ENCODE measurements around the gene PBX3. TPM values are rescaled to one million over a fixed set of nuclear protein-coding genes. Genes with fewer than 3 reads are reported as not detected.

Gene PBX3
- total RNA-seq, 1 donor from 2014 or later, result 82.3 TPM

DNA sequence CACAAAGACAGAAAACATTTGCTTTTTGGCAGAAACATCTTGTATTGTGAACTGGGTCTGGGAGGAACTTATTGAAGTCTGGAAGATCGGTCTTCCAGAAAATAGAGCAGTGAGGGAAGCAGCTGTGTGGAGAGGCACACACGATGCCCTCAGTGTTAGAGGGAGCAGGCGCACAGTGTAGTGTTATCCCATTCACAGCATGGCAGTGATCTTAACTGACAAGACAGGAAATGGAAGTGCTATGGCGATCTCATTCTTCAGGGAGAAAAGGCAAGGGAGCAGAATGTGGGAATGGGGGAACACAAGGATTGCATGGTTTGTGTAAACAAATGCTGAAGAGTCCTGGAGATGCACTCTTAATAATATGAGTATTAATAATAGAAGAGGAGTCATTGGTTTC lies 161.0 kb downstream of the PBX3 start:
- intact Hi-C loops (cut with DNase I), result no loop called here
- Histone ChIP-seq H3K4me3 (no peak overlapping the region), H3K27me3 (no peaks in the 10 kb centered on the region), H3K36me3 (no peaks in the 10 kb centered on the region), H3K9me3 (no peaks in the 10 kb centered on the region), H3K27ac (no peak overlapping the region), H3K4me1 (peaks cover 24% of the 10 kb centered on the region)
- TF ChIP-seq POLR2AphosphoS5 (IDR thresholded peaks at IDR 0.05; ENCODE audit: insufficient read depth in 1 of 2, low read depth in 1 of 2) (no peak), POLR2A (IDR thresholded peaks at IDR 0.05) (no peak)
- TF ChIP-seq, protein P1, sequence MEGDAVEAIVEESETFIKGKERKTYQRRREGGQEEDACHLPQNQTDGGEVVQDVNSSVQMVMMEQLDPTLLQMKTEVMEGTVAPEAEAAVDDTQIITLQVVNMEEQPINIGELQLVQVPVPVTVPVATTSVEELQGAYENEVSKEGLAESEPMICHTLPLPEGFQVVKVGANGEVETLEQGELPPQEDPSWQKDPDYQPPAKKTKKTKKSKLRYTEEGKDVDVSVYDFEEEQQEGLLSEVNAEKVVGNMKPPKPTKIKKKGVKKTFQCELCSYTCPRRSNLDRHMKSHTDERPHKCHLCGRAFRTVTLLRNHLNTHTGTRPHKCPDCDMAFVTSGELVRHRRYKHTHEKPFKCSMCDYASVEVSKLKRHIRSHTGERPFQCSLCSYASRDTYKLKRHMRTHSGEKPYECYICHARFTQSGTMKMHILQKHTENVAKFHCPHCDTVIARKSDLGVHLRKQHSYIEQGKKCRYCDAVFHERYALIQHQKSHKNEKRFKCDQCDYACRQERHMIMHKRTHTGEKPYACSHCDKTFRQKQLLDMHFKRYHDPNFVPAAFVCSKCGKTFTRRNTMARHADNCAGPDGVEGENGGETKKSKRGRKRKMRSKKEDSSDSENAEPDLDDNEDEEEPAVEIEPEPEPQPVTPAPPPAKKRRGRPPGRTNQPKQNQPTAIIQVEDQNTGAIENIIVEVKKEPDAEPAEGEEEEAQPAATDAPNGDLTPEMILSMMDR (IDR thresholded peaks at IDR 0.05), result no peak
- DNase-seq (ENCODE audit: extremely low spot score in 2 of 2), result no peak

DNA sequence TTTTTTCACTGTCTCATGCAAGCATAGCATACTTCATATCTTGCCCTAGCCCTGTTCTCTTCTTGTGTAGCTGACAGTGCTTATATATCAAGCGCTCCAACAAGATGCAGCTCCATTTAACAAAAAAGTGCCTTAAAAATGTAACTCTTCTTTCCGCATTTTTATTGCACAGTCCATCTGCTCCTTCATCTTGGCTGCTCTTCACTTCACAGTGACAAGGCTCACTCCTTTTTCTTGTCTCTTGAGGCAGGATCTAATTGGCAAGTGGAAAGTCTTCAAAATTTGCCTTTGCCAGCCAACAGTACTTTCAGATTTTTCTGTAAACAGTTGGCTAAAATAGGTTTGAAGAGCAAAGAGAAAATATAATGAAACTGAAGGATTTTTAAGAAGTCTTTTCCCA lies 161.8 kb downstream of the PBX3 start:
- Histone ChIP-seq H3K36me3 (no peaks in the 10 kb centered on the region), H3K27ac (no peak overlapping the region), H3K4me3 (no peak overlapping the region), H3K27me3 (no peaks in the 10 kb centered on the region), H3K9me3 (no peaks in the 10 kb centered on the region), H3K4me1 (peaks cover 19% of the 10 kb centered on the region)
- intact Hi-C loops (cut with DNase I), result no loop called here
- no peak for TF ChIP-seq POLR2AphosphoS5 (IDR thresholded peaks at IDR 0.05; ENCODE audit: insufficient read depth in 1 of 2, low read depth in 1 of 2)
- TF ChIP-seq POLR2A (IDR thresholded peaks at IDR 0.05), result no peak
- TF ChIP-seq, protein P1 (IDR thresholded peaks at IDR 0.05), result no peak
- no peak for DNase-seq (ENCODE audit: extremely low spot score in 2 of 2)

DNA sequence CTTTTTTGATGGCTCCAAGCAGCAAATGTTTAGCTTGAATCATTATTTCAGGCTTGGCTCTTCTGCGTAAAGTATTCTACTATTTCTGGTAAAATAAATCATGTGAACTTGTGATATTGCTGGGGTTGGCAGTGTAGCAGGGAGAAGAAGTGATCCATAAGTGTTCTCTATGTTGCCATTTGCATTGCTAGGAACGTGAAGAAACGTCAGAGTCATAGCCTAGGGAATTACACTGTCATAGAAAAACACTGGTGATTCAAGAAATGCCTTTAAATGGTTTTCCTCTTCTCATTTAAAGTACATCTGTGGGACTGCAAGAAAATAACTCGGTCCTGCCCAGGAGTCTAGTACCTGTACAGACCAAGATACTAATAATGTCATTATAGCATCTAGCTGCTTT lies 162.3 kb downstream of the PBX3 start:
- no peaks in the 10 kb centered on the region for H3K36me3 ChIP-seq
- no peaks in the 10 kb centered on the region for H3K9me3 ChIP-seq
- no peaks in the 10 kb centered on the region for H3K27me3 ChIP-seq
- intact Hi-C loops (cut with DNase I), result no loop called here
- H3K4me1 ChIP-seq, result peaks cover 19% of the 10 kb centered on the region
- H3K27ac ChIP-seq, result no peak overlapping the region
- no peak for DNase-seq (ENCODE audit: extremely low spot score in 2 of 2)
- TF ChIP-seq POLR2AphosphoS5 (IDR thresholded peaks at IDR 0.05; ENCODE audit: insufficient read depth in 1 of 2, low read depth in 1 of 2) (no peak), POLR2A (IDR thresholded peaks at IDR 0.05) (no peak)
- TF ChIP-seq, protein P1 (IDR thresholded peaks at IDR 0.05), result no peak
- H3K4me3 ChIP-seq, result no peak overlapping the region

DNA sequence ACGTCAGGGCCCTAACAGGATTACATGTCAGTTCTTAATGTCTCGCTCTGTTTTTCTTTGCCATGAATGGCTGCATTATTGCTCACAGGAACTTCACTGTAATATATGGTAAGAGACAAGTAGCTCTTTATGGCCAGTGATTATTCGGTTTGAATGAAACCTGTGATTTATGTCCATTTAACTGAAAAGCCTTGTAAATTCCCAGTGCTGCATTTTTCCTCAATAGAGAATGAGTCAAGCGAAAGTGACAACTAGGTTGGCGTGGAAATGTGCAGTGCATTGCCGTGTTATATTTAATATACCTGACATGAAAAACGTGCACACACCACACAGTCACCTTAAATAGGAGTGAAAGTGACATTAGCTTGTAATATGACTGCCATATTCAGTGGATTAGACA lies 163.1 kb downstream of the PBX3 start:
- Histone ChIP-seq H3K27ac (no peak overlapping the region), H3K36me3 (no peaks in the 10 kb centered on the region), H3K4me1 (peaks cover 17% of the 10 kb centered on the region), H3K4me3 (no peak overlapping the region), H3K9me3 (no peaks in the 10 kb centered on the region), H3K27me3 (no peaks in the 10 kb centered on the region)
- no peak for TF ChIP-seq POLR2AphosphoS5 (IDR thresholded peaks at IDR 0.05; ENCODE audit: insufficient read depth in 1 of 2, low read depth in 1 of 2)
- TF ChIP-seq, protein P1 (IDR thresholded peaks at IDR 0.05), result no peak
- TF ChIP-seq POLR2A (IDR thresholded peaks at IDR 0.05), result no peak
- intact Hi-C loops (cut with DNase I), result no loop called here
- no peak for DNase-seq (ENCODE audit: extremely low spot score in 2 of 2)

DNA sequence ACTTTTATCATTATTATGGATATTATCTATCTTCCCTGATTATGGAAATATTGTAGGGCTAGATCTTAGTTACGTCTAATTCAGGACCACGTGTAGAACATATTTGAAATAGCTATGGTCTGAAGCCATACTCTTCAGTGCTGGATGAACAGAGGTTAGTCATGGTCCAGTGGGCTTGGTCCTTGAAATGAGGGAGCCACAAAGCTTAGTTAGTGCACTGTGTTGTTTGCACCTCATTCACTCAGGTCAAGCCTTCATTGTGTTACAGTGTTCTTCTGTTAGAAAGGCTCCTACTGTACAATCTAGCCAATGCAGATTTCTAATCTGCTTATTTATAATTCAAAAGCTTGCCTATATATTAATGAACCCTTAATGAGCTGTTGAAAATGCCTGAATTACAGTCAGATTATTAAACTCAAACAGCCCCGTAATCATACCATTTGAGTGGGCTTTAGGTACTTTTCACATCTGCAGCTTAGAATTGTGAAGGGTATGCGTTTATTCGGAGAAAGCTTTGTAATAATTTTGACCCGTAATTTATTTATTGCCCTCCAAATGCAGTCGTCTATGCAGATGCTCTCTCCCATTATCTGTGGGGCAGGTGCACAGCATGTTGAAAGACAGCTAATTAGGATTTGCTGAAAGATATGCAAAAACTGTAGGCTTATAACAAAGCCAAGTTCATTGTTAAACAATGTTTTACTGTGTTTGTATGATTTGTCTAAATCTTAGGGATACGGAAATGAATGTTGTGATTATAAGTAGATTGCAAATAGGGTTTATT lies 164.9 kb downstream of the PBX3 start:
- Histone ChIP-seq H3K4me3 (no peak overlapping the region), H3K27ac (no peak overlapping the region), H3K4me1 (no peaks in the 10 kb centered on the region), H3K9me3 (no peaks in the 10 kb centered on the region), H3K27me3 (no peaks in the 10 kb centered on the region), H3K36me3 (no peaks in the 10 kb centered on the region)
- TF ChIP-seq, protein P1 (IDR thresholded peaks at IDR 0.05), result no peak
- TF ChIP-seq POLR2A (IDR thresholded peaks at IDR 0.05), result no peak
- TF ChIP-seq POLR2AphosphoS5 (IDR thresholded peaks at IDR 0.05; ENCODE audit: insufficient read depth in 1 of 2, low read depth in 1 of 2), result no peak
- no peak for DNase-seq (ENCODE audit: extremely low spot score in 2 of 2)
- intact Hi-C loops (cut with DNase I), result no loop called here
